ENCODE measurements around the gene TNP1. TPM values are rescaled to one million over a fixed set of nuclear protein-coding genes. Genes with fewer than 3 reads are reported as not detected.

TNP1 gene, protein sequence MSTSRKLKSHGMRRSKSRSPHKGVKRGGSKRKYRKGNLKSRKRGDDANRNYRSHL
- not detected for total RNA-seq

DNA sequence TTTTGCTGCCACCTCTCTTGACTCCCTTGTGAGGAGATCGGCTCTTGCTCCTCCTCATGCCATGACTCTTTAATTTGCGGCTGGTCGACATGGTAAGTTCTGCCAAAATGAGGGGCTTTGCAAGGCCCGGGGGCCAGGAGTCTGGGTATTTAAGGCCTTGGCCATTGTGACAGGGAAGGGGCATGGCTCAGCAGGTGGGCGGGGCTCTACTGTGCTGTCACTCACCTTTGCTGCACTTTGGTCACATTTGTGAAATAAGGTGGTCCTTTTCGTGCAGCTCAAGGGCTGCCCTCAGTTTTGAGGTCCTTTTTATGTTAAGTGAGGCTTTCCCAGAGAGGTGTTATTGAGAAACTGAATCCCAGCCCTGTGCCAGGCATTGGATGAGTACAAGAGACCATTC lies at the start of gene TNP1:
Gene TNP1, minus strand, starts transcription at position 121 of the 400 bp plus-strand sequence. Its CDS starts 30 bp downstream, at position 91.
- no peak for ATAC-seq (replicated peaks in 6 of 8)
- peaks cover 11 to 19% of the 10 kb centered on the region in 2 donors for H3K4me1 ChIP-seq (replicated peaks in 1 of 2)
- 85 to 100% (median 95%) methylated on average over 1 to 5 of the region's 6 CpGs; no CpG with 5 or more reads in 6 of the 10 experiments for WGBS, 10 experiments
- H3K4me3 ChIP-seq = no peak within 1 kb of the TSS
- H3K27ac ChIP-seq = no peak within 1 kb of the TSS
- in situ Hi-C loops (cut with MboI; ENCODE audit: low pct_unique_long_range_greater_than_20kb in 2 of 9, low sequenced_read_pairs in 9 of 9, unreplicated experiment in 9 of 9) = no loop called here

DNA sequence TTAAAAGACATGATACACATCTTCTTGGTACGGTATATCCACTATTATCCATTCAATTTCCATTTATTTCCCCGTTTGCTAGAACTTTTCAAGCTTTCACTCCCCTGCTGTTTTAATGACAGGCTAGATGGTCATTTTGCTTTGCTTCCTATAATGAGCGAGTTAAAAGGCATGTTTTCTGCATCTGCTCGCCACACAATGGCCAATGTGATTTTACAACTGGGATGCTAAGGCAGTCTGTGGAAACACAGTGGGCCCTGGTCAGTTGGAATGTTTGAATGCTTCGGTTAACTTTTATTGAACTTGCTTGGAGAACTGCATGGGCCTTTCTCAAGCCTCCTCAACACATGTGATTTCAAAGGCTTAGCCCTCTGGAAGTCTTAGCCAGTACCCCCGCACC lies 48.4 kb upstream of the TNP1 start:
- H3K4me3 ChIP-seq = no peak overlapping the region
- no peak overlapping the region for H3K27ac ChIP-seq
- WGBS, 10 experiments = 35 to 95% (median 67%) methylated on average over 2 to 6 of the region's 6 CpGs
- no peak for ATAC-seq (replicated peaks in 6 of 8)
- peaks cover 0 to 4% of the 10 kb centered on the region in 2 donors for H3K4me1 ChIP-seq (replicated peaks in 1 of 2)
- in situ Hi-C loops (cut with MboI; ENCODE audit: low pct_unique_long_range_greater_than_20kb in 2 of 9, low sequenced_read_pairs in 9 of 9, unreplicated experiment in 9 of 9) = no loop called here

DNA sequence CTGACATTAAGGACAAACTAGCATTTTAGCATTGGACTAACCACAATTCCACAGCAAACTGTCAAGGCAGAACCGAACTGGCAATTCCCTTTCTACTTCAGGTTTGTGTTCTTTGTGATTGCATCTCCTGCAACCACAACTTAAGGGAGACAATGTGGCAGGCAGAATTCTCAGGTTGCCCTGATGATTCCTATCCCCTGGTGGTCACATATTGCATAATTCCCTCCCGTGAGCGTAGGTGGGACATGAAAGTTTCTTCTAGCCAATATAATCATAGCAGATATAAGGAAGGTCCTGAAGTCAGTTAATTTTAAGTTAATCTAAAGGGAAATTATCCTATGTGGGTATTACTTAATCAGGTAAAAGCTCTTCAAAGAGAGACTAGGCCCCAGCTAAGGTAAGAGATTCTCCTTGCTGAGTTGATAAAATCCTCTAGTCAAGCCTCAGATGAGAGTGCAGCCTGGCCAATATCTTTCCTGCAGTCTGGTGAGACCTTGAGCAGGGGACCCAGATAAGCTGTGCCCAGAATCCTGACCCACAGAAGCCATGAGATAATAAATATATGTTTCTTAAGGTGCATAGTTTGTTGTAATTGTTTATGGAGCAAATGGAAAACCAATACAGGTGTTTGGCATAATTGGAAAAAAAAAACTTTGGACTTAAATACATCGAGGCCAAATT lies 45.9 kb upstream of the TNP1 start:
- Histone ChIP-seq H3K4me1 (replicated peaks in 1 of 2) (peaks cover 0 to 15% of the 10 kb centered on the region in 2 donors), H3K27ac (no peak overlapping the region), H3K4me3 (no peak overlapping the region)
- ATAC-seq (replicated peaks in 6 of 8) = no peak
- in situ Hi-C loops (cut with MboI; ENCODE audit: low pct_unique_long_range_greater_than_20kb in 2 of 9, low sequenced_read_pairs in 9 of 9, unreplicated experiment in 9 of 9) = no loop called here
- 50 to 100% (median 67%) methylated on average over 1 to 4 of the region's 4 CpGs; no CpG with 5 or more reads in 1 of the 10 experiments for WGBS, 10 experiments

DNA sequence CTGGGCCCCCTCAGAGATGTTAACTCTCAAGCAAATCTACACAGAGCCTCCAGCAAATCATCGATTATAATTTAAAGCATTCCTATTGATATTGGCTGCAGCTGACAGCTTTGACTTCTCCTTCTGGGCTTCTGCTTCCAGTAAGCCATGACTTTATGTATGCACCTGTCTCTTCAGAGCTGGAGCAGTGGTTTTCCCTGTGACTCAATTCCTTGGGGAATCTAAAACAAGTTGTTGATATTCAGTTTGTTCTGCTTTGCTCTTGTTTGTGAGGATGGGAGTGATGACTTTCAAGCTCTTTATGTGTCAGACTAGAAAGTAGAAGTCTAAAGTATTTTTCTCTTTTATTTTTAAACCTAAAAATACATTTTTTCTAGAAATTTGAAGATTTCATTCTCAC lies 45.1 kb upstream of the TNP1 start:
- H3K4me3 ChIP-seq = no peak overlapping the region
- H3K4me1 ChIP-seq (replicated peaks in 1 of 2) = peaks cover 0 to 20% of the 10 kb centered on the region in 2 donors
- ATAC-seq (replicated peaks in 6 of 8) = peak in 3 of 8 experiments; percentile 30 to 50 (median 34)
- 75 to 100% (median 93%) methylated on average over 1 of the region's 1 CpG; no CpG with 5 or more reads in 6 of the 10 experiments for WGBS, 10 experiments
- no peak overlapping the region for H3K27ac ChIP-seq
- in situ Hi-C loops (cut with MboI; ENCODE audit: low pct_unique_long_range_greater_than_20kb in 2 of 9, low sequenced_read_pairs in 9 of 9, unreplicated experiment in 9 of 9) = no loop called here

DNA sequence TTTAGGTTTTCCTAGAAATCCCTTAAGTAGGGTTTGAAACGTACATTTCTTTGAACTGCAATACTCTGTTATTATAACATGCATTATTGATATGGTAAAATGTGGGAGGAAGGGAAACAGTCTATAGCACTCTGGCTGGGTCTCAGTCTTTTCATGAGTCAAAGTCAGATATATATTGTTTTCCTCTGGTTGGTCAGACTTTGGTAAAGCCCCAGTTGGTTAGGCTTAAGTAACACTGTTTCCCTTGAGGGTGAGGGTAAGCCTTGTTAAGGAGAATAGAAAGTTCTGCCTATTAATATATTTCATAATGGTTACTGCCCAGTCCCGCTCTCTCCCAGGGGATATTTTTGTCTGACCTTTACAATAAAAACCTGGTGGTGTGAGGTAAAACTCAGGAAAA lies 44.7 kb upstream of the TNP1 start:
- no peak overlapping the region for H3K27ac ChIP-seq
- no peak for ATAC-seq (replicated peaks in 6 of 8)
- in situ Hi-C loops (cut with MboI; ENCODE audit: low pct_unique_long_range_greater_than_20kb in 2 of 9, low sequenced_read_pairs in 9 of 9, unreplicated experiment in 9 of 9) = no loop called here
- peaks cover 0 to 20% of the 10 kb centered on the region in 2 donors for H3K4me1 ChIP-seq (replicated peaks in 1 of 2)
- 33 to 100% (median 63%) methylated on average over 1 to 2 of the region's 2 CpGs; no CpG with 5 or more reads in 1 of the 10 experiments for WGBS, 10 experiments
- H3K4me3 ChIP-seq = no peak overlapping the region

DNA sequence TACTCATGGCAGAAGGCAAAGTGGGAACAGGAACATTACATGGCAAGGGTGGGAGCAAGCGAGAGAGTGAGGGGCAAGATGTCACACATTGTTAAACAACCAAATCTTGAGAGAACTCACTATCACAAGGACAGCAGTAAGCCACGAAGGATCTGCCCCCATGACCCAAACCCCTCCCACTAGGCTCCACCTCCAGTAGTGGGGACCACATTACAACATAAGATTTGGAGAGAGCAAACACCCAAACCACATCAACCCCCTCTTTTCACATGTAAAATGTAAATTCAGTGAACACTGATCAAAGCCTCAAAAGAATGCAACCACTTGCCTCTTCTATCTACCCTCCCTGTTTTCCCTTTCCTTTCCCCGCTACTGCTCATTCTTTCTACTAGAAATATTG lies 43.6 kb upstream of the TNP1 start:
- Histone ChIP-seq H3K27ac (no peak overlapping the region), H3K4me1 (replicated peaks in 1 of 2) (peaks cover 0 to 19% of the 10 kb centered on the region in 2 donors), H3K4me3 (no peak overlapping the region)
- 46 to 100% (median 90%) methylated on average over 1 to 3 of the region's 3 CpGs; no CpG with 5 or more reads in 1 of the 10 experiments for WGBS, 10 experiments
- no peak for ATAC-seq (replicated peaks in 6 of 8)
- in situ Hi-C loops (cut with MboI; ENCODE audit: low pct_unique_long_range_greater_than_20kb in 2 of 9, low sequenced_read_pairs in 9 of 9, unreplicated experiment in 9 of 9) = no loop called here

DNA sequence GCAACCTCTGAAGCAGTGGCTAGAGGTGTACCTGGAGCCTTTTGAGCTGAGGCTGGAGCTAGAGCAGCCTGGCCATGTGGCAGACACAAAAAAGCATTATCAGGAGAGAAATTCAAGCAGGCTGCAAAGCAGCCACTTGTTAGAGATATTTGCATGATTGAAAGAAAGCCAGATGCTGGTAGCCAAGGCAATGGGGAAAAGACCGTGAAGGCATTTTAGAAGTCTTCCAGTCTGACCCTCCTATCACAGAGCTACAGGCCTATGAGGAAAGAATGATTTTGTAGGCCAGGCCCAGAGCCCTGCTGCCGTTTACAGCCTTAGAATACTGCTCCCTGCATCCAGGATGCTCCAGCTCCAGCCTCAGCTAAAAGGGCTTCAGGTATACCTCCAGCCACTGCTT lies 41.4 kb upstream of the TNP1 start:
- ATAC-seq (replicated peaks in 6 of 8) = peak in 3 of 8 experiments; percentile 30 to 69 (median 38)
- Histone ChIP-seq H3K27ac (no peak overlapping the region), H3K4me3 (no peak overlapping the region), H3K4me1 (replicated peaks in 1 of 2) (peaks cover 0 to 16% of the 10 kb centered on the region in 2 donors)
- 0 to 60% (median 47%) methylated on average over 1 to 2 of the region's 2 CpGs; no CpG with 5 or more reads in 6 of the 10 experiments for WGBS, 10 experiments
- in situ Hi-C loops (cut with MboI; ENCODE audit: low pct_unique_long_range_greater_than_20kb in 2 of 9, low sequenced_read_pairs in 9 of 9, unreplicated experiment in 9 of 9) = no loop called here

DNA sequence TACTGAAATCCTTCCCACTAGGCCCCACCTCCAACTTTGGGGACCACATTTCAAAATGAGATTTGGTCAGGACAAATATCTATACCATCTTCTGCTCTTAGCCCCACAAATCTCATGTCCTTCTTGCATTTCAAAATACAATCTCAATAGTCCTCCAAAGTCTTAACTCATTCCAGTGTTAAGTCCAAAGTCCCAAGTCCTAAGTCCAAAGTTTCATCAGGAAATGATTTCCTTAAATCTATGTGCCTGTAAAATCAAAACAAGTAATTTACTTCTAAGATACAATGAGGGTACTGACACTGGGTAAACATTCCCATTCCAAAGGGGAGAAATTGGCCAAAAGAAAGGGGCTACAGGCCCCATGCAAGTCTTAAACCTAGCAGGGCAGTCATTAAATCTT lies 40.5 kb upstream of the TNP1 start:
- no peak overlapping the region for H3K4me3 ChIP-seq
- no peak overlapping the region for H3K27ac ChIP-seq
- peaks cover 0 to 16% of the 10 kb centered on the region in 2 donors for H3K4me1 ChIP-seq (replicated peaks in 1 of 2)
- no peak for ATAC-seq (replicated peaks in 6 of 8)
- in situ Hi-C loops (cut with MboI; ENCODE audit: low pct_unique_long_range_greater_than_20kb in 2 of 9, low sequenced_read_pairs in 9 of 9, unreplicated experiment in 9 of 9) = no loop called here

DNA sequence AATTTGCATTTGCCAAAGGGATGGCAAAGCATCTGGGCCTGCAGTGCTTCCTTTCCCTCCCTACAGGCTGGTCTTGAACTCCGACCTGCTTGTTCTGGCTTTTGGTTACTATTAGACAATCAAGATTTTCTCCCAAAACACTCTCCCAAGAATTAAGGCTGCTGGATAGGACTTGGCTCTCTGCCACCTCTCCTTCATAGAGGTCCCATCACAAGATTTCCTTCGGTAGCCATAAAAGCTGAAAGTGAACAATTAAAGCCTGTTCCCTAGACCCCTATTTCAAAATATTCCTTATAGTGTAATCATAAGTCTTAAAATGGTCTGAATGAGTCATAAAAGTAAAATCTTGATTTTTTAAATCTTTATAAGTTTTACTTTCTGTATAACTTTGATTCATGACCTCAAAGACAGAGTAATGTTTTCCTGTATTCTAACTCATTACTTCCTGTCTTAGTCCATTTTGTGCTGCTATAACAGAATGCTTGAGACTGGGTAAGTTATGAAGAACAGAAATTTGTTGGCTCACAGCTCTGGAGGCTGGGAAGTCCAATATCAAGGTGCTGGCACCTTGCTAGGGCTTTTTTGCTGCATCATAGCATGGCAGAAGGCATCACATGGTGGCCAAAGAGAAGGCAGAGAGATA lies 37.8 kb upstream of the TNP1 start:
- ATAC-seq (replicated peaks in 6 of 8) = no peak
- peaks cover 0 to 16% of the 10 kb centered on the region in 2 donors for H3K4me1 ChIP-seq (replicated peaks in 1 of 2)
- no peak overlapping the region for H3K27ac ChIP-seq
- in situ Hi-C loops (cut with MboI; ENCODE audit: low pct_unique_long_range_greater_than_20kb in 2 of 9, low sequenced_read_pairs in 9 of 9, unreplicated experiment in 9 of 9) = no loop called here
- 79 to 100% (median 100%) methylated on average over 1 to 2 of the region's 2 CpGs; no CpG with 5 or more reads in 3 of the 10 experiments for WGBS, 10 experiments
- H3K4me3 ChIP-seq = no peak overlapping the region

DNA sequence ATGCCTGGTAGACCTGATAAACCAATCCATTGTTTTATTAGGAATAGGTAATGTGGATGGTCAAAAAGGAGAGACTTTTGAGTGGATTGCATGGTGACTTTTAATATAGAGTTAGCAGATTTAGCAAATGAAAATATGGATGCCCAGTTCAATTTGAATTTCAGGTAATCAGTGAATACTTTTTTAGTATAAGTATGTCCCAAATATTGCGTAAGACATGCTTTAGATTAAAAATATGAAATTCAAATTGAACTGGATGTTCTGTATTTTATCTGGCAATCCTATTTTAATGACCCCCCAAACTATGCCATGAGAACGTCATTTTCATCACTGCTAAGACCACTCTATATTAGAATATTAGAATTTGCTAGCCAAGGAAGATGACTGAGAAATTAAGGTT lies 30.3 kb upstream of the TNP1 start:
- in situ Hi-C loops (cut with MboI; ENCODE audit: low pct_unique_long_range_greater_than_20kb in 2 of 9, low sequenced_read_pairs in 9 of 9, unreplicated experiment in 9 of 9) = no loop called here
- no peak overlapping the region for H3K27ac ChIP-seq
- no peak for ATAC-seq (replicated peaks in 6 of 8)
- WGBS, 10 experiments = 42 to 100% (median 86%) methylated on average over 1 to 2 of the region's 2 CpGs; no CpG with 5 or more reads in 1 of the 10 experiments
- H3K4me1 ChIP-seq (replicated peaks in 1 of 2) = peaks cover 0 to 4% of the 10 kb centered on the region in 2 donors
- no peak overlapping the region for H3K4me3 ChIP-seq

DNA sequence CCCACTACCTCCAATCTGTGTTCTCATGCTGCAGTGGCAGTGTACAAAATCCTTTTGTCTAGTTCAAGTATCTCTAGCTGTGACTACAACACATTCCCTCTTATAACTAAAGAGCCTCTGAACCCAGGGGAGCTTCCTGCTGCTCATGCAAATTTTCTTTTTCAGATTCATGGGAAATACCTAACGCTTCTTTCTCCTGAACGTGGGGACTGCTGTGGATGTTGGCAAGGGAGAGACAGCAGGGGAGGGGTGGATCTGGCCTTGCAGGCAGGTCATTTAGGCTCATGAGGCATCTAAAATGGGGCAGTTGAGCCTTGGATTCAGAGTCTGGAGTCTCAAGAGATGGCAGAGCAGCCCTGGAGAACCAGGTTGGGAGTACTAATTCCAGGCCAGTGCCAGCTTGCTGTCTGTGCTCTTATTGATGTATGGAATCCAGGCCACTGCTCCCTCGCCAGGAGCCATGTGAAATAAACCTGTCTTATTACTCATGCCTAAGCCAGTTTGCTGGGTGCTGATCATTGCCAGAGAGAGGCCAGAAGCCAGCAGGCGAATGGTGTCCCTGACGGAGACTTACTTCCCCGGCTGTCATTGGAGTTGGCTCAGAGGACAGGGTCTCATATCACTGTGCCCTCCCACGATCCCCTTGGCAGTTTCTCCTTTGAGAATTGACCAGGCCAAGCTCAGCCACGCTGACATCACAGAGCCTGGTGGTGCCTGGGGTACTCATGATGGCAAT lies 29.2 kb upstream of the TNP1 start:
- H3K27ac ChIP-seq = no peak overlapping the region
- H3K4me3 ChIP-seq = no peak overlapping the region
- in situ Hi-C loops (cut with MboI; ENCODE audit: low pct_unique_long_range_greater_than_20kb in 2 of 9, low sequenced_read_pairs in 9 of 9, unreplicated experiment in 9 of 9) = no loop called here
- WGBS, 10 experiments = 27 to 78% (median 52%) methylated on average over 3 to 6 of the region's 8 CpGs; no CpG with 5 or more reads in 3 of the 10 experiments
- no peak for ATAC-seq (replicated peaks in 6 of 8)
- peaks cover 0 to 4% of the 10 kb centered on the region in 2 donors for H3K4me1 ChIP-seq (replicated peaks in 1 of 2)

DNA sequence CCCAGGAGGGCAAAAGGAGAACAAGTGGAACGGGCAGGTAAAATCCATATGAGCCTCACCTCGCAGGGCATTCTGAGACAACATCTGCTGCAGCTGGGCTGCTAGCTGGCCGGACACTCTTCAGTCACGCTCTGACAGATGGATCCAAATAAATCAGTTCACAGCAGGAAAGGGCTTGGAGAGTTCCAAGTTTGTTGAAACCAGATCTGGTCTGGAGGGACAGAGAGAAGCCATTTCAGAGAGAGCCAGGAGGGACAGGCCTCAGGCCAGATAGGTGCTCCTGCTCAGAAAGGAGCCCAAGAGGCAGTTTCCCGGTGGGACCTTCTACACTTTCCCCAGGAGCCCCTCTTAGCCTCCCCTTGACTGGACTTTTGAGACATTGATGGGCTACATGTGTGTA lies 28.2 kb upstream of the TNP1 start:
- peaks cover 0 to 4% of the 10 kb centered on the region in 2 donors for H3K4me1 ChIP-seq (replicated peaks in 1 of 2)
- 29 to 100% (median 83%) methylated on average over 1 to 5 of the region's 5 CpGs; no CpG with 5 or more reads in 1 of the 10 experiments for WGBS, 10 experiments
- in situ Hi-C loops (cut with MboI; ENCODE audit: low pct_unique_long_range_greater_than_20kb in 2 of 9, low sequenced_read_pairs in 9 of 9, unreplicated experiment in 9 of 9) = no loop called here
- no peak overlapping the region for H3K27ac ChIP-seq
- H3K4me3 ChIP-seq = no peak overlapping the region
- no peak for ATAC-seq (replicated peaks in 6 of 8)

DNA sequence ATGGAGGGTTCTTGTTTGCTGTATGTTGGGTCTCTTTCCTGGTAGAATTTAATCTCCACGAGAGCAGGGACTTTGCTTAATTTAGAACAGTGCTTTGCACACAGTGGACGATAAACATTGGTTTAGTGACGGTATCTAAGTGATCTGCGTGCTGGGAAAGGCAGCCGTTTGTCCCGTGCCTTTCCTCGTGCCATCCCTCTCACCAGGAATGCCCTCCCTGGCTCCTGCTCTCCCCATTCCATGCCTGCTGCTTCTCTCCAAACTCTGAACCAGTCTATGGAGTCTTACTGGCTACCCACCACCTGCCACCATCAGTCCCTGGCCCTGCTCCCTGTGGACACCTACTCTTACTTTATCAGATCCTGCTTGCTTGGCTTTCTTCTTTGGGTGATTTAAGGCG lies 27.3 kb upstream of the TNP1 start:
- Histone ChIP-seq H3K4me3 (no peak overlapping the region), H3K27ac (no peak overlapping the region), H3K4me1 (replicated peaks in 1 of 2) (peaks cover 0 to 4% of the 10 kb centered on the region in 2 donors)
- ATAC-seq (replicated peaks in 6 of 8) = no peak
- WGBS, 10 experiments = 38 to 95% (median 85%) methylated on average over 1 to 8 of the region's 8 CpGs; no CpG with 5 or more reads in 2 of the 10 experiments
- in situ Hi-C loops (cut with MboI; ENCODE audit: low pct_unique_long_range_greater_than_20kb in 2 of 9, low sequenced_read_pairs in 9 of 9, unreplicated experiment in 9 of 9) = no loop called here
